CD4-positive, alpha-beta T cell treated with Interleukin-21 for 1 hour (primary cell): ENCODE results near the gene MEOX1.

Source experiments
- DNase-seq: peaks from one replicate; pipeline ENCODE4 v3.0.0-alpha.2; 2020

MEOX1 gene

DNA sequence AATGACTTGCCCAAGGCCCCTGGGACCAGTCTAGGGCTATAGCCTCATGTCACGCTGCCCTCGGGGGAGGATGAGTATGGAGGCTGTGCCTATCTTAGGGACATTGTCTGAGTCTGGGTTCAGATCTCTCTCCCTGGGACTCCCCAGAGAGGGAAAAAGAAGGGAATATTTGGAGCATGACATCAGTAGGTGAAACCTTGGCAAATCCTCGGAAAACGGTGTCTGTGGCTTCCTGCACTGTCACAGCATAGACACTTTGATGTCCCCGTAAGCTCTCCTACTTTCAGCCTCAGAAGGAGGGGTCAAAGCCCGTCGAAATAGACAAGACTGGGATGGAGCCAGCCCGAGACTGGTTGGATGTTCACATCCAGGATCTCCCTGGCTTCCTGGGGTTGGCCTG is 11.3 kb downstream of the MEOX1 start:
- no peak for DNase-seq

GRCh38 chr17:43648916-43649315 is 12.8 kb downstream of the MEOX1 start:
- DNase-seq: no peak

DNA sequence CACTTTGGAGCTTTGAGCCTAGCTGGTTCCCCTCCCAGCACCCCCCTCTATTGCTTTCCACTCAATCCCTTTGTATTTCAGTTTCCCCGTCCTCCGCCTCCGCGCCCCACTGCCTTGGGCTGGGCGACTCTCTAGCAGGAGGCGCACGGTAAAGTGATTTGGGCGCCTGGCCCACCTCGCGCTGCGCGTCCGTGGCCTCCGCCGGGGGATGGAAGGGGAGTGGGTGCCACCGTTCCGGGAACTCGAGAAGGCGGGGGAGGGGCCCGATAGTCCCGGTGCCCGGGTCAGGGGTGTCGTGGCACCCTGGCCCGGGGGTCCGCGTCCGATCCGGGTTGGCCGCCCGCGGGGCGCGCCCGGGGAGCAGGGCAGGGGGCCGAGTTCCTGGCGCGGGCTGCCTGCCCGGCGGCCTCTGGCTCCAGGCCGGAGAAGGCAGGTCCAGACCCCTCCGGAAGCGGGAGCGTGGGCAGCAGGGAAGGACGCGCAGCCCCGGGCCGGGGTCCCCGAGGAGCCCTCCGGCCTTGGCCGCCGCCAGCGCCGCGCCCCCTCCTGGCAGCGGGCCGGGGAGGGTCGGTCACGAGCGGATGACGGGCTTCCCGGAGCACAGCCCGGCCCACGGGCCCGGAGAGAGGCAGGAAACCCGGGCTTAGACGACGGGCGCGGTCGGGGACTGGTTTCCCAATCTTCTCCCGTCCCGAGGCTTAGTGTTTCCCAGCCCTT is 15.8 kb downstream of the MEOX1 start:
- DNase-seq: no peak

DNA sequence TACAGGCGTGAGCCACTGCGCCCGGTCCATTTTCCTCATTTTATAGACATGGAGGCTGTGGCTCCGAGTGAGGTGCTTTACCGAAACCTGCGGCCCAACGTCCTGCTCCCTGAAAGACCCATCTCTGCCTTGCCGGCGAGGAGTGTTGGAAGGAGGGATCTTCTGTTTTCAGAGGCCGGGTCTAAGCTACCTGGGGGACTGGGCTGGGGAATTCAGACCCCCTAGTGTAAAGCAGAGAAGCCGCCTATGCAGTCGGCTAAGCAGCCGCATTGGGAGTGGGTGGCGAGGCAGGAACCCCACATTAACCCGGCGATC is 16.3 kb downstream of the MEOX1 start:
- no peak for DNase-seq

- DNase-seq: no peak
Observed at GRCh38 chr17:43644081-43644480, 17.6 kb downstream of the MEOX1 start.

DNA sequence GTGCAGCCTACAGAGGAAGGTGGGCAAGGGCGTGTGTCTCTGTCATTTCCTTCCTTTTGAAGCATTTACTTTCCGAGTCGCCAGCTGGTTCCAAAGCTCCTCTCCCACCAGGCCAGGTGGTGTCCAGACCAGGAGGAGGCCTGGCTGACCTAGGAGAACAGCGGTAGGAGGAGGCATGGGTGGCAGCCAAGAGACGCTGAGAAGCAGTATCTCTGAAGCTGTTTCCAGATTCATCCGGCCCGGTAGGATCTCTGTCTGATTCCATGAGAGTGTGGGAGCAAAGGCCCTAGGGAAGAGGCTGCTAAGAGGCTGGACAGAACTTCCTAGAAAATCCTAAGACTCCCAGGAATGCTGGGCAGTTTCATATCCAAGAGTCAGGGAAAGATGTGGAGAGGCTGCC is 20.3 kb downstream of the MEOX1 start:
- no peak for DNase-seq

DNA sequence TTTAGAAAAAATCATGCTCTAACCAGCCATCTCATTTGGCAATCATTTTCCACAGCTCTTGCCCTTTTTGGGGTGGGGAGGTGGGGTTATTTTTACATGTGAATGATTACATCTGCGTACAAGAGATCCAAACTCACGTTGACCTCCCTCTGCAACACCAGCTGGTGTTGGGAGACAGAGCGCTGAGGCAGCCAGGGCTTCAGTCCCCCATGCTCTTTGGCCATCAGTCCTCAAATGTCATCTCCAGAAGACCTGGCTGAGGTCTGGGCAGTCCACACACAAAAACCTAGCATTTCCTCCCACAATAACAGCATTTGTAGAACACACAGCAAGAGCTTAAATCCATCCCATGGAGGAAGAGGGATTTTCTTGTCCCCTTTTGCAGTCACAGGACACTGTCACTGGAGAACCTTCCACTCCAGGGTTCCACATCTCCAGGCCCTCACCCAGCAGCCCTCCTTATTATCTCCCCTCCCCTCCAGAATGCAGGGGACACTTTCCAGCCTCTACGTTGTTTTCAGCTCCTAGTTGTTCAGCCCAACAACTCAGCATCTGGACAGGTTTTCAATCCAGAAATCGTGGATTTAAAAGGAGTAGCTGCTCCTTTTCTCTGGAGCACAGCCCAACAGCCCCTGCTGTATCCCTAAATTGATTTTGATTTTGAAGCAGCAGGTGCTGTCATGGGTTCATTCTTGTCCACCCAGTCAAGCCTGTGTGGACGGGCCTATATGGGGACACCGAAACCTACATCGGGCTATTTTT is 21.1 kb downstream of the MEOX1 start:
- no peak for DNase-seq

DNA sequence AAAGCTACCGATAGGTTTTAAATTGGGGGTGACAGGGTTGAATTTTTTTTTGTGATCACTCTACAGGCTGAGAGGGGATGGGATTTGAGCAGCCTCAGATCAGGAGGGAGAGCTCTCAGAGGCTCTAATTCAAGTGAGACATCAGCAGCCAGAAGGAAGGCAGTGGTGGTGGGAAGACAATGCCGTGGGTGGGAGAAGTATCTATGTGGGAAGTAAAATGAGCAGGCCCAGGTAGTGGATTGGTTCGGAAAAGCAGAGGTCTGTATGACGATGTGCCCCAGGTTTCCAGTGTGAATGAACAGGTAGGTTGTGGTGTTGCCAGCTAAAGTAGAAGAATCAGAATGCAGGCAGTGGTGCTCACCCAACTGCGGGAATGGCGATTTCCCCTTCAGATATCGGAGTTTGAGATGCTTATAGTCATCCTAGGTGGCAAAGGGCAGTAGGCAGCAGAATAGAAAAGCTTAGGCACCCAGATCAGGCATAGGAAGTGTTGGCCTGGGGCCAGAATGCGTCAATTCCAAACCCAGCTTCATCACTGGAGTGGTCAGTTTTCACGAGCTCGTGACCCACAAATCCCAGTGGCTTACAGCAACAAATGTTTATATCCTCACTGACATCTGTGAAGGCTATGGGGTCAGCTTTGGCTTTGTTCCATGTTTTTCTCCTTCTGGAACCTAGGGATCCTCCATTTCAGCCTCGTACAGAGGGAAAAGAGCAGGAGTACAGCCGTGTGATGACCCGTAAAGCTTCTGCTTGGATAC is 24.0 kb downstream of the MEOX1 start:
- DNase-seq: no peak

GRCh38 chr17:43636426-43636825 is 25.3 kb downstream of the MEOX1 start:
- no peak for DNase-seq

- no peak for DNase-seq
Observed at GRCh38 chr17:43634591-43635125, 27.1 kb downstream of the MEOX1 start.

DNA sequence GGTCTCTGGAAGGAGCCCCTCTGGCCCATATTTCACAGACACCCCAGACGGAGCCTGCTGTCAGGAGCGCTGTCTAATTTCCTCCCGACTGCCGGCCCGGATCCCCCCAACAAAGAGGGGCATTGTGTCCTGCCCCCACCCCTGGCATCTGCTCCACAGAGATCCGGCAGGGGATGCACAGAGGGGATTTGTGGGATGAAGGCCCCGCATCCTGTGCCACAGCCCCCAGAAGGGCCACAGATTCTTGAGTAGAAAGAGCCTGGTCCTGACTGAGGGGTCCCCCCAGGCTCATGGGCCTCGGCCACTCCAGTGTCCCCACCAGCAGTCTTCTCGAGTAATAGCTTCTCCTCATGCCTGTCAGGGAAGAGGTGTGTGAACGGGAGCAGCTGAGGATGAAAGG is 29.5 kb downstream of the MEOX1 start:
- DNase-seq: no peak

- DNase-seq: no peak
Observed at GRCh38 chr17:43631429-43631828, 30.3 kb downstream of the MEOX1 start.

DNA sequence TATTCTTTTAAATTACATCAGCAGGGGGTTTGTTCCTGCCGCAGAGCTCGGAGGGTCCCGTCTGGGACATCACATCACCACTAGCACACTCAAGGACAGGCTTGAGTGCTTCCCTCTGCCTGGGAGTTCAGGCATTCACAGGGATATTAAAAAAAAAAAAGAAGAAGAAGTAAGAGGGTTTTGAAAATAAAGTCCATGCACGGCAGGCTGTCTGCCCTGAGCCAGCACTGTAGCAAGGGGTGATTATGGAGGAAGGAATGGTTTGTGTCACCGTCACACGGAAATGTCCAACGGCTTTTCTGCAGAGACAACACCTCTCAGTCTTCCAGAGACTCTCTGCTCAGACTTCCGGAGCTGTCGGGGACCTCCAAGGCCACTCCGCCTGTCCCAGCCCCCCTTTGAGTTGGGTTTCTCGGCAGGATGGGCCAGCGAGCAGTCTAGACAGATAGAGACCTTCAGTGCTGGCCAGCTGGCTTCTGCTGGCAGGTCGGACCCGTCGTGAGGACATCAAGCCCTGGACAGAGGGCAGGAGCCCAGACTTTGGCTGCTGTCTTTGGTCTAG is 33.6 kb downstream of the MEOX1 start:
- DNase-seq: no peak

- DNase-seq: no peak
Observed at GRCh38 chr17:43627653-43628052, 34.1 kb downstream of the MEOX1 start.

GRCh38 chr17:43626023-43626422 is 35.7 kb downstream of the MEOX1 start:
- no peak for DNase-seq

DNA sequence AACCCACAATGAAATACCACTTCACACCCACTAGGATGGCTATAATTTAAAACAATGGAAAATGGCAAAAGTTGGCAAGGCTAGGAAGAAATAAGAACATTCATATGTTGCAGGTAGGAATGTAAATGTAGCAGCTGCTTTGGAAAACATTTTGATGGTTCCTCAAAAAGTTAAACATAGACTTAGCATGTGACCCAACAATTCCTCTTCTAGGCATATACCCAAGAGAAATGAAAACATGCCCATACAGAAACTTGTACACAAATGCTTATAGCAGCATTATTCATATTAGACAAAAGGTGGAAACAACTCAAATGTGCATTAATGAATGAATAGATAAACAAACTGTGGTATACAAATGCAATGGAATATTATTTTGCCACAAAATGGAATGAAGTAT is 36.1 kb downstream of the MEOX1 start:
- no peak for DNase-seq

DNA sequence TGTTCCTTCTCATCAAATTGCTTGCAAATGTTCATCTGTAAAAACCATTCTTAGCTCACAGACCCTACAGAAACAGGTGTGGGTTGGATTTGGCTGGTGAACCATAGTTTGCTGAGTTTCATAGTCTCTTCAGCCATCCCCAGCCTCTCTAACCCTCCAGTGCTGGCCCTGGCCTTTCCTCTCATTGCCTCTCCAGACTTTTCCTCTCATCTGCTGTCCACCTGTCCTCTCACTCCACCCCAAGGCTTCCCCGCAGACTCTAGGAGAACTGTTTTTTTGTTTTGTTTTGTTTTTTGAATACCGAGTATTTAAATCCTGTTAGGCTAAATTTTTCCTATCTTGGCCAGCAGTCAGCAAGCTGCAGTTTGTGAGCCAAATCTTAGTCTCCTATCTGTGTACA is 41.1 kb downstream of the MEOX1 start:
- DNase-seq: no peak

GRCh38 chr17:43620147-43620546 is 41.6 kb downstream of the MEOX1 start:
- no peak for DNase-seq

- no peak for DNase-seq
Observed at GRCh38 chr17:43619705-43620104, 42.0 kb downstream of the MEOX1 start.

GRCh38 chr17:43618276-43618675 is 43.4 kb downstream of the MEOX1 start:
- DNase-seq: no peak

DNA sequence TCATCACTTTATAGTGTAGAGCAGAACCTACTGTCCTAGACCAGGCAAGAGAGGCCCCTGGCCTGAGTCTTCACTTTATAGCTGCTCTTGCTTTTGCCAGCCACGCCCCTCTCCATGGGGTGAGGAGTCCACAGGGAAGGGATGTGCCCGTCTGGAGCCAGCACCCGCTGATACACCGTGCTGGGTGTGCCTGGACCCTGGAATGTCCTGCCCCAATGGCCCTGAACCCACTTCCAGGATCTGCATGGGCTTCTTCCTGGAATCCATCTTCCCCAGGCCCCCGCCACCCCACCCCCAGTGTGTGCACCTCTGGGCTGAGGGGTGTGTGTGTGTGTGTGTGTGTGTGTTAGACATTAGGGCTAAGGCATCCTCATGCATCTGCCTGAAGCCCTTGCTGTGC is 44.9 kb downstream of the MEOX1 start:
- DNase-seq: no peak

DNA sequence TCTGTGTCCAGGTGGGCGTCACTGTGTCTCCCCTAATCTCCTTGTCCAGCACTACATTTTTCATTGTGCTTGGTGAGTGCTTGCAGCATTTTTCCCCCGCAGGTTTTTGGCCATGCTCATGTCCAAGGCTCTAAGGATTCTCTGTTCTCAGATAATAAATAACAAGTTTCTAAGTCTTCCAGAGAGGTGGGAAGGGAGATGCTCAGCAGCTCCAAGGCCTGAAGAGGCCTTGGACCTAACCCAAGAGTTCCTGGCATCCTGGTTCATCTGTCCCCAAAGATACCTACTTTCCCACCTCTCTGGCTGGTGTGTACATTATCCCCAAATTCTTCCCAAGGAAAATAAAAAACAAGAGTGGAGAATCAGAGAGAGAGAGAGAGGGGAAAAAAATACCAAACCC is 45.3 kb downstream of the MEOX1 start:
- DNase-seq: no peak

DNA sequence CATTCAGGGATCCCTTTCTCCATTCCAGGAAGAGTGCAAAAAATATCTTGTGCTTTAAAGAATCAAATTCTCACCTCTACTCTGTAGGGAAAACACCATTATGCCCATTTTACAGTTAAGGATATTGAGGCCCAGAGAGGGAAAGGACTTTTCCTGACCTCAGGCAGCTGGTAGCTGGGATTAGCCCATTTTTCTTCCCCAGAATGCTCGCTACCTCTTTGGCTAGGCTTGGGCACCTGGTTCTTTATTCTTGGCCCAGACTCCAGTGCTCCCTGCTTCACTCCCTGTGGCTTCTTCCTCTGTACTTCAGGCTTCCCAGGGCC is 45.7 kb downstream of the MEOX1 start:
- no peak for DNase-seq
